ENCODE results near the gene SLC24A1.

Gene SLC24A1

DNA sequence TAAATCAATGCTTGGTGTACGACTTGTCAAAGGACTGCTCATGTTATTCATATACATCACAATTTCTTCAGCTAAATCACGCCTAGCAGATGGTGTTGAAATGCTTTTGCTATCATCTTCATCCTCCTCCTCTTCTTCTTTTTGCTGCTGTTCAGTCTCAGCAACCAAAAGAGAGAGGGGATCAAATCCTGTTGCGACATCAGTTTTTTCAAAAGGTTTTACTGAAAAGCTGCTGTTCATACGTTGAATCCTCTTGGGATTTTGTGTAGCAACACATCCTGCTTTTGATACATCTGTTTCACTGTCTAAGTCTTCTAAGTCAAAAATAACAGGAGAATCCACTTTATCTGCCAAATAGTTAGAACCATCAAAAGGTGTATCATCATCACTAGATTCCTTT lies 69.0 kb downstream of the SLC24A1 start:
- H3K4me3 ChIP-seq (ENCODE audit: low read depth, low read length): no peak overlapping the region
- TF ChIP-seq, protein P1, sequence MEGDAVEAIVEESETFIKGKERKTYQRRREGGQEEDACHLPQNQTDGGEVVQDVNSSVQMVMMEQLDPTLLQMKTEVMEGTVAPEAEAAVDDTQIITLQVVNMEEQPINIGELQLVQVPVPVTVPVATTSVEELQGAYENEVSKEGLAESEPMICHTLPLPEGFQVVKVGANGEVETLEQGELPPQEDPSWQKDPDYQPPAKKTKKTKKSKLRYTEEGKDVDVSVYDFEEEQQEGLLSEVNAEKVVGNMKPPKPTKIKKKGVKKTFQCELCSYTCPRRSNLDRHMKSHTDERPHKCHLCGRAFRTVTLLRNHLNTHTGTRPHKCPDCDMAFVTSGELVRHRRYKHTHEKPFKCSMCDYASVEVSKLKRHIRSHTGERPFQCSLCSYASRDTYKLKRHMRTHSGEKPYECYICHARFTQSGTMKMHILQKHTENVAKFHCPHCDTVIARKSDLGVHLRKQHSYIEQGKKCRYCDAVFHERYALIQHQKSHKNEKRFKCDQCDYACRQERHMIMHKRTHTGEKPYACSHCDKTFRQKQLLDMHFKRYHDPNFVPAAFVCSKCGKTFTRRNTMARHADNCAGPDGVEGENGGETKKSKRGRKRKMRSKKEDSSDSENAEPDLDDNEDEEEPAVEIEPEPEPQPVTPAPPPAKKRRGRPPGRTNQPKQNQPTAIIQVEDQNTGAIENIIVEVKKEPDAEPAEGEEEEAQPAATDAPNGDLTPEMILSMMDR (IDR thresholded peaks at IDR 0.05; ENCODE audit: low read depth, low read length): no peak

DNA sequence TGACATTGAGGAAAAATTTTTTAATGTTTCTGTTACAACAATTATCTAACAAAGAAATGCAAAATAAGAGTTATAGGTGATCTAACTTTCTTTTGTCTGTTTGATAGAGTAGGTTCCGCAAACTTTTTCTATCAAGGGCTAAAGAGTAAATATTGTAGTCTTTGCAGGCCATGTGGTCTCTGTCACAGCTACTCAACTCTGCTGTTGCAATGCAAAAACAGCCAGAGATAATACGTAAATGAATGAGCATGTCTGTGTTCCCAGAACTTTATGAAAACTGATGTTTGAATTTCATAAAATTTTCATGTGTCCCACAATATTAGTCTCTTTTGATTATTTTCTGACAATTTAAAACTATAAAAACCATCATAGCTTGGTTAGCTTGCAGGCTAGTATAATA lies 73.3 kb downstream of the SLC24A1 start:
- TF ChIP-seq, protein P1 (IDR thresholded peaks at IDR 0.05; ENCODE audit: low read depth, low read length): no peak
- H3K4me3 ChIP-seq (ENCODE audit: low read depth, low read length): no peak overlapping the region
